ENCODE measurements around the gene CARF.

CARF gene

GRCh38 chr2:203030991-203031390 lies 118.9 kb downstream of the CARF start:
- Histone ChIP-seq H3K36me3 (ENCODE audit: insufficient read depth, low read depth, low read length) (no peaks in the 10 kb centered on the region), H3K4me1 (ENCODE audit: insufficient read depth, low read length) (no peaks in the 10 kb centered on the region), H3K9ac (ENCODE audit: low read depth, low read length) (no peak overlapping the region), H3K4me3 (ENCODE audit: low read length) (no peak overlapping the region), H3K27ac (ENCODE audit: low read length) (no peak overlapping the region), H3K27me3 (ENCODE audit: insufficient read depth, low read length) (no peaks in the 10 kb centered on the region), H3K9me3 (ENCODE audit: insufficient read depth, low read depth, low read length) (no peaks in the 10 kb centered on the region)

GRCh38 chr2:203033395-203033794 lies 121.3 kb downstream of the CARF start:
- no peaks in the 10 kb centered on the region for H3K4me1 ChIP-seq (ENCODE audit: insufficient read depth, low read length)
- H3K9me3 ChIP-seq (ENCODE audit: insufficient read depth, low read depth, low read length), result no peaks in the 10 kb centered on the region
- H3K9ac ChIP-seq (ENCODE audit: low read depth, low read length), result no peak overlapping the region
- H3K27ac ChIP-seq (ENCODE audit: low read length), result no peak overlapping the region
- no peaks in the 10 kb centered on the region for H3K27me3 ChIP-seq (ENCODE audit: insufficient read depth, low read length)
- H3K36me3 ChIP-seq (ENCODE audit: insufficient read depth, low read depth, low read length), result no peaks in the 10 kb centered on the region
- no peak overlapping the region for H3K4me3 ChIP-seq (ENCODE audit: low read length)

DNA sequence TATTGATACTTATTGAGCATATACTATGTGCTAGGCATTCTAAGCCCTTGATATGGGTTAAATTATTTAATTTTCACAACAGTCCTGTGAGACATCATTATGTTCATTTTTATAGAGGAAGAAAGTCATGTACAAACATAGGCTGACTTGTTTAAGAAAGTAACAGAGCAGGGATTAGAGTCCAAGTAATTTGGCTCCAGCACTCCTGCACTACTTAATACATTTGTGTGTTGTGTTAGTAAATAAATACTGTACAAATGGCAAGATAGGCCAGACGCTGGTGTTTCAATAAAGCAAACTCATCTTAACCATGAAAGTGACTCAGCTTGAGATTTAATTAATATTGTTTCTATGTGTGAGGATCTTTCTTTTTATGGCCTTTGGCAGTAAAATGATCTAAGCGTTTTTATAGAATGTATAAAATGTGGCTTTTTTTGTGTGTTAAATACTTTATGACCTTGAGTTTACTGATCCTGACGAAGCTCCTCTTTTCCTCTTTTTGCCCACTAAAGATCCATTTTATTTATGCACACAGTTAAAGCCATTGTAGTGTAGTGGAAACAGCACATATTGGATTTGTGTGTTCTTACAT lies 123.9 kb downstream of the CARF start:
- Histone ChIP-seq H3K27ac (ENCODE audit: low read length) (no peak overlapping the region), H3K4me1 (ENCODE audit: insufficient read depth, low read length) (no peaks in the 10 kb centered on the region), H3K27me3 (ENCODE audit: insufficient read depth, low read length) (no peaks in the 10 kb centered on the region), H3K4me3 (ENCODE audit: low read length) (no peak overlapping the region), H3K9ac (ENCODE audit: low read depth, low read length) (no peak overlapping the region), H3K9me3 (ENCODE audit: insufficient read depth, low read depth, low read length) (no peaks in the 10 kb centered on the region), H3K36me3 (ENCODE audit: insufficient read depth, low read depth, low read length) (no peaks in the 10 kb centered on the region)
